WERI-Rb-1 (cell line): ENCODE data around the gene MYO1G.

Source experiments
- DNase-seq: peaks from one replicate; pipeline ENCODE4 v3.0.0-alpha.2; 2020
- H3K27ac ChIP-seq: fragments of 250-450 bp; sonication (Bioruptor Pico); 2 replicates; pipeline ENCODE4 v1.5.1; 2020; ENCODE audit warnings: mild to moderate bottlenecking, moderate library complexity
- H3K27me3 ChIP-seq: fragments of 250-450 bp; sonication (Bioruptor Pico); 2 replicates; pipeline ENCODE4 v1.5.1; 2021; ENCODE audit warnings: mild to moderate bottlenecking, low read depth, moderate library complexity; ENCODE audit not compliant: insufficient read depth, severe bottlenecking
- H3K36me3 ChIP-seq: fragments of 250-450 bp; sonication (Bioruptor Pico); 2 replicates; pipeline ENCODE4 v1.5.1; 2020; ENCODE audit warnings: mild to moderate bottlenecking, moderate library complexity
- H3K4me3 ChIP-seq: 2 replicates; pipeline ENCODE4 v1.5.1; 2011; ENCODE audit warnings: low read depth, mild to moderate bottlenecking, control low read depth, low read length
- H3K9me3 ChIP-seq: fragments of 250-450 bp; sonication (Bioruptor Pico); 2 replicates; pipeline ENCODE4 v1.5.1; 2021; ENCODE audit warnings: mild to moderate bottlenecking, moderate library complexity; ENCODE audit not compliant: severe bottlenecking
- TF ChIP-seq, protein P1 (sequence below): IDR thresholded peaks from 2 replicates; pipeline ENCODE4 v1.5.1; 2011; ENCODE audit warnings: low read depth, mild to moderate bottlenecking, control low read depth, inconsistent platforms, low read length

MYO1G gene

DNA sequence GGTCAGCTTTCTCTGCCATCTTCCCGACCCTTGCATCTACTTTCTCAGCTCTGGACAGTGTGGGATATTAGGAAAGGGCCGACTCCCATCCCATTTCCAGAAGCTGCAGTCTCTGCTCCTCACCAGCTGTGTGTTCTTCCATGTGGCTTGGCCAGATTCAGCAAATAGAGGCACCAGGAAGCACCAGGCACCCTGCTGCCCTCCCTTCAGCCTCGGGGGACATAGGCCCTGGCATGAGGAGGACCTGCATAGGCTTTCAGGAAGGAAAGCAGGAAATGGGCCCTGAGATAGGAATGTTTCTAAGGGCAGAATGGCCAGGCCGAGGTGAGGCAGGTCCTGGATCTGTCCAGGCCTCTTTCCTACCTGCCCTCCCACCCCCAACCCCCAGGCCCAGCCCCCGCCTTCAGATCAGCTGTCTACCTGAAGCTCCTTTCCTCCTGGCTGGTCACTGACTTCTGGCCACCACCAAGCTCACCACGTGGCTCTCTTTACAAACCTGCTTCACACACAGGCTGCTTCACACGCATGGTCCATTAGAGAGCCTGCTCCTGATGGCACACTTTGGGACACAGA is 66.0 kb downstream of the MYO1G start:
- TF ChIP-seq, protein P1, sequence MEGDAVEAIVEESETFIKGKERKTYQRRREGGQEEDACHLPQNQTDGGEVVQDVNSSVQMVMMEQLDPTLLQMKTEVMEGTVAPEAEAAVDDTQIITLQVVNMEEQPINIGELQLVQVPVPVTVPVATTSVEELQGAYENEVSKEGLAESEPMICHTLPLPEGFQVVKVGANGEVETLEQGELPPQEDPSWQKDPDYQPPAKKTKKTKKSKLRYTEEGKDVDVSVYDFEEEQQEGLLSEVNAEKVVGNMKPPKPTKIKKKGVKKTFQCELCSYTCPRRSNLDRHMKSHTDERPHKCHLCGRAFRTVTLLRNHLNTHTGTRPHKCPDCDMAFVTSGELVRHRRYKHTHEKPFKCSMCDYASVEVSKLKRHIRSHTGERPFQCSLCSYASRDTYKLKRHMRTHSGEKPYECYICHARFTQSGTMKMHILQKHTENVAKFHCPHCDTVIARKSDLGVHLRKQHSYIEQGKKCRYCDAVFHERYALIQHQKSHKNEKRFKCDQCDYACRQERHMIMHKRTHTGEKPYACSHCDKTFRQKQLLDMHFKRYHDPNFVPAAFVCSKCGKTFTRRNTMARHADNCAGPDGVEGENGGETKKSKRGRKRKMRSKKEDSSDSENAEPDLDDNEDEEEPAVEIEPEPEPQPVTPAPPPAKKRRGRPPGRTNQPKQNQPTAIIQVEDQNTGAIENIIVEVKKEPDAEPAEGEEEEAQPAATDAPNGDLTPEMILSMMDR = no peak
- Histone ChIP-seq H3K36me3 (no peaks in the 10 kb centered on the region), H3K9me3 (no peaks in the 10 kb centered on the region), H3K27ac (no peak overlapping the region), H3K4me3 (no peak overlapping the region), H3K27me3 (no peaks in the 10 kb centered on the region)
- DNase-seq = no peak
